HG02610 (cell line): ENCODE data around the gene SYNDIG1.

Experiments used
- ATAC-seq: cut with Tn5 transposase; IDR thresholded peaks from one replicate; pipeline ENCODE4 v1.9.1; 2021; ENCODE audit warnings: mild to moderate bottlenecking, moderate library complexity; ENCODE audit not compliant: unreplicated experiment

Gene SYNDIG1

GRCh38 chr20:24470746-24471582 is 1.5 kb downstream of the SYNDIG1 start:
- ATAC-seq, result no peak

DNA sequence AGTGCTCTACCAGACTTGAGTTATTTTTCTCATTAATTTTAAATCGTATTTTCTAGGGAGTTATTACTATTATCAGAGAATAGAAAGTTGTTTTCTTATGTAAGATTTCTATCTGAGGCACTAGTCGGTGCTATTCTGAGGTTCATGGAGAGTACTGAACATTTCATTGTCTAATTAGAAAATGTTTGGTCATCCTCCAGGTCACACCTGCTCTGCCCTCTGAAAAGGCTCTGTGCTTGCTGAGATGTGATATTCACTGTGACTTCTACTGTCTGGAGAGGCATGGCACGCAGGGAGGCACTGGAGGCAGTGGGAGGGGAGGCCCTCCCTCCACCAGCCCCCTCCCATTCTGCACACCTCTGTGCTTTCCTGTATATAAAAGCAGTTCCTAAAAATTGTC is 3.0 kb downstream of the SYNDIG1 start:
- ATAC-seq, result no peak

DNA sequence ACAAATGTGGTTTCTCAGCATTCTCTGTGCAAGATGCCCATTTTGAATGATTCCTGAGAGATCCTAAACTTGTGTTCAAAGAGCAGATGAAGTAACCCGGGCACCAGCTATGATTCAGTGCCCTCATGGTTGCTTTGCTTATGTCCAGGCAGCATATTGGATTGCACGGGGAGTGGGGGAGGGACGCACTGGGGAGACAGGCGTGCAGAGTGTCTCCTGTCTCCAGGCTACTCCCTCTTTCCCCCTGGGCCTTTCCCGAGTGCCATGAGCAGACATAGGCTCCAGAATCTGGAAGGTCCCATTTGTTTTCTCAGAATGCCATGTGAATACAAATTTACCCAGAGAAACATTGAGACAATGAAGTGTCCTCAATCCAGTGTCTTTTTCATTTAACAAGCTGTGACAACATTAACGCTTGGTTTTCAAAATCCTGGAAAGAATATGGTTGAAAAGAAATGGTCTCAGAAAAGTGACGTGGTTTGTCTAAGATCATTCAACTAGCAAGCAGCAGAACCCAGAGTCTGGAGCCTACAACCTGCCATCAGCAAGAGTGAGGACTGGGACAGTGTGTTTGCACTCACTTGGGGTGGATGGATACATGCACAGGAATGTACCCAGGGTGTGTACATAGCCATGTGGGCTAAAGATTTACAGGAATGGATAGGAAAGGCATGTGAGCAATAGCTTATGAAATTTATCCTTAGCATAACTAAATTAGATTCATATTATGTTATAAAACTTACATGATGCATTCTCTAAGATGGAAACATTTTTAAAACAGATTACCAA is 4.2 kb downstream of the SYNDIG1 start:
- no peak for ATAC-seq

DNA sequence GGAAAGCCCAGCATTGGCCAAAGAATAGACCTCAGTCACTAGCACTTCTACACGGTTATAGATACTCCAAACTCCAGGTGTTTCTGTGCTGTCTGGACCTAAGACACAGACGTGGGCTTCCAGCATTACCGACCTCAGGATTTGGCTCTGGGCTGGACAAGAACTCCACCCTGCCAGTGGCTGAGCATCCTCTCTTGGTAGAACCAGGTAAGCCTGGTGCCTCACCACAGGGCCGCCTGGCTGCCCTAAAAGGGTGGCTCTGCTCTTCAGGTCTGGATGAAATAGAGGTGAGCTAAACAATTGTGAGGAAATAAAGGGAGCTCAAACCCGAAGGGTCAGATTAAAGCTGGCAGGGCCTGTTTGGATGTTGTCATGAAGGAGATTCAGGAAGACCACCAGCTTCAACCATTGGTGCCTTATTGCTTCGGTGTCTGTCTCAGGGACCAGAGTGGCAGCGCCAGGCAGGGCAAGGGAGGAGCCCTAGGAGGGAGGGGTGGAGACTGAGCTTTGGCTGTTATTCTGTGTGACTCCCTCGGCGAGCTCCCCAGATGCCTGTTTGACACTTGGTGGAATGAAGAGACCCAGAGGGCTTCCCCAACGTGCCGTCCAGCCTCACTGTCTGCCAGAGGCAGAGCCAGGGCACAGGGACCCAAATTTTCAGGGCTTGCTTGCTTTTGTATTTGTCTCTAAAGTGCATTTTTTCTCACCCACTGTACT is 8.6 kb downstream of the SYNDIG1 start:
- ATAC-seq, result no peak

- no peak for ATAC-seq
These were observed 9.2 kb downstream of the SYNDIG1 start for GRCh38 chr20:24478584-24478983.

DNA sequence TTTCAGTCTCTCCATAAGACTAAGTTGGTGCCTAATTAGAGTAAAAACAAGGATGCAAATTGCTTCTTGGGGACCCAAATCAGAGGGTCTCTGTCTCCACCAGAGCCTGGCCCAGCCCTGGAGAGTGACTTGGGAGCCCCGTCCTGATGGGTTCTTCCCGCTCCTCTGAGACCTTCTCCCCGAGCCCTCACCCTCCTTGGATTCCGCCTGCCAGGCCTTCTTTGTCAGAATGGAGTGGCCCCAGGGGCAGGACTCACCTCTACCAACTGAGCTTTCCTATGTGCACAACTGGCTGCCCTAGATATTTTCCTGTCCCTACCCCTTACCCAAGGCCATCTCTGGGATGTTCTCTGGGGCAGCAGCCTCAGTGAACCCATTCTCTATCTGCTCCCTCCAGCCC is 9.7 kb downstream of the SYNDIG1 start:
- no peak for ATAC-seq

GRCh38 chr20:24479595-24479994 is 10.2 kb downstream of the SYNDIG1 start:
- no peak for ATAC-seq

- no peak for ATAC-seq
These were observed 11.1 kb downstream of the SYNDIG1 start for GRCh38 chr20:24480509-24480908.

- ATAC-seq, result no peak
These were observed 11.7 kb downstream of the SYNDIG1 start for GRCh38 chr20:24481173-24481572.

DNA sequence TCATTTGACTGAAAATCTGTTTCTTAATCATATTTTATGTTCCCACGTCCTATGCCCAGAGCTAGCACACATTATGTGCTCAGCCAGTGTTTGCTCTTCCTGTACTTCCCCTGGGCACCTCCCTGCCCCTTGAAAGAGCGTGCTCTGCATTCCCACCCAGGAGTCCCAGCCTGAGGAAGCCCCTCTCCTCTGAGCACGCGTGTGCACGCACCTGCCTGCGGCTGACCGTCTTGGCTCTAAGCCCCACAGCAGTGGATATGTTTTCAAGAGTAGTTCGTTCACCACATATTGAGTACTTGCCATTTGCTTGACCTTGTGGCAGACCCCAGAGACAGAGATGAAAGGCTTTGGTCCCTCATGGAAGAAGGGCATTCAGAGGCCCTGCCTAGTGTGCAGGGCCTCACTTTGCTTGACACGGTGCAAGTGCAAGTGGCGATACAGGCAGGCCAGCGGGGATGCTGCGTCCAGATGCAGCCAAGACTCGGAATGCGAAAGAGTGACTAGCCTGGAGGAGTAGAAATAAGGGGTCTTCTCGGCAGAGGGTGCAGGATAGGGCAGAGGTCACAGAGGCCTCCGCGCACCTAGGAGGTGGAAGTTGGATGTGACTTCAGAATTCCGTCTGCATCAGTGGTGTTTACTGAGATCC is 14.1 kb downstream of the SYNDIG1 start:
- ATAC-seq, result no peak

- no peak for ATAC-seq
These were observed 14.6 kb downstream of the SYNDIG1 start for GRCh38 chr20:24484081-24484450.

DNA sequence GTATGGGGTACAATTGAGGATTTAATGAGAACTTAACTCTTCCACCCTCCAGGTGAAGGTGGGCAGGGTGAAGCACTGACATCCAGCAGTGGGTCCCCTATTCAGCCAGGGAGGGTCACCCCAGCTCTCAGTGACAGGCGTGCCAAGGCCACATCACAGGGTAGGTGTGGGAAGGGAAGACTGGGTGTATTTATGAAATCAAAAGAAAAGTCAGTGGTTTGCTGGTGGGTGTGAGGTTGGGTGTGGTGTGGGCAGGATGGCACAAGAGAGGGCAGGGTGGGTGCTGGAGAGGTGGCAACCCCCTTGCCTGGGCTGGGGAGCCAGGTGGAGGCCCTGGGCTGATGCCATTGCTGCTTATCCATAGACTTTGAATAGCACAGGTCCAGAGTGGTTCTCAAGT is 16.6 kb downstream of the SYNDIG1 start:
- ATAC-seq, result no peak

- no peak for ATAC-seq
These were observed 17.8 kb downstream of the SYNDIG1 start for GRCh38 chr20:24487240-24487639.

GRCh38 chr20:24487648-24488047 is 18.2 kb downstream of the SYNDIG1 start:
- no peak for ATAC-seq

GRCh38 chr20:24488064-24488799 is 18.8 kb downstream of the SYNDIG1 start:
- no peak for ATAC-seq

GRCh38 chr20:24488800-24489175 is 19.4 kb downstream of the SYNDIG1 start:
- no peak for ATAC-seq

DNA sequence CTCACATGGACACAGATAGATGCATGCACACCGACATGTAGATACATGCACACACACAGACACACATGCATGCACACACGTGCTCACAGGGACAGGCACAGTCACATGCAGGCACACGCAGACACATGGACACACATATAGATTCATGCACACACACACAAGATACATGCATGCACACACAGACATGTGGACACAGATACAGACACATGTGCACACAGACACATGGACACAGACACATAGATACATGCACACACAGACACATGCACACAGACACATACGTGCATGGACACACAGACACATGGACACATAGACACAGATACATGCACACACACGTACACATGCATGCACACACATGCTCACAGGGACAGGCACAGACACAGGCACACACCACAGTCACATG is 19.8 kb downstream of the SYNDIG1 start:
- ATAC-seq, result no peak

DNA sequence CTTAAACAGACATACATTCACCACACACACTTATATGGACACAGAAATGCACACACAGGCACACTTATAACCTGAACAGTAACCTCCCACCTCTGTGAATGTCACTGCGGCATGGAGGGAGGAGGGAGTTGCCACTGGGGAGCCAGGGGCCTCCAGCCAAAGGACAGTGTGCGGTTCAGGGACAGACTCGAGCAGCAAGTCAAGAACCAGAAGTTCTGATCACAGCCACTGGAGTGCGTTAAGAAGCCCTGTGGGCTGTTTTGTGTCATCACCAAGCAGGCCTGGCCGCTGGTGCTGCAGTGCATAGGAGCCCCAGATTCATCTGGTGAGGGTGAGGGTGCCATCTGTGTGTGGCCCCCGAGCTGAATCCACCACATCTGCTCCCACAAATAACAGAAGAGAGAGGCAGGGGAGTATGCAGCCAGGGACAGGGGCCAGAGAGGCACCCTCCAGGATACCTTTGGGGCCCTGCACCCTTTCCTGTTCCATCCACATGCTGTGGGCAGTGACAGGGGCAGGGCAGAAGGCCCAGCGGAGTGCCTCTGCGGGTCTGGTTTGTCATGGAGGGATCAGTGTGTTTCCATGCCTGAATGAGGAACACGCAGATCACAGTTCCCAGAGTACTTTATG is 20.3 kb downstream of the SYNDIG1 start:
- ATAC-seq, result no peak

DNA sequence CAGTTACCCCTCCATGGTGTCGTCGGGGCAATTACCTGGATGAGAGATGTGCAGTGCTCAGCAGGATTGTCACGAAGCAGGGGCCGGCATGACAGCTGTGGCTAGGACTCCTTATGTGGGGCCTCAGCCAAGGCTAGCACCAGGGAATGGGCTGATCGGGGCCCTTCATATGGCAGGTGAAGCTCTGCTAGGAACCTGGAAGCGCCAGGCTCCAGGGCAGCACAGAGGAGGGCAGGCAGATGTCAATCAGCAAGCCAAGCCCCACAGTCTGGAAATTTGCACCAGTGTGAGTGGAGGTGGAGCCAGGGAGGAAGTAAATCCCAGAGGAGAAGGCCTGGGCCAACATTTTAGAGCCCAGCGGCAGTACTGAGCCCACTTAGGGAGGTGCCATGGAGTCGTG is 21.2 kb downstream of the SYNDIG1 start:
- ATAC-seq, result no peak
